GM21825 (cell line): ENCODE measurements around the gene PRR33.

ENCODE experiments used
- ATAC-seq: cut with Tn5 transposase; IDR thresholded peaks from one replicate; pipeline ENCODE4 v1.9.1; 2021; ENCODE audit warnings: mild to moderate bottlenecking, moderate library complexity; ENCODE audit not compliant: unreplicated experiment

PRR33 gene

DNA sequence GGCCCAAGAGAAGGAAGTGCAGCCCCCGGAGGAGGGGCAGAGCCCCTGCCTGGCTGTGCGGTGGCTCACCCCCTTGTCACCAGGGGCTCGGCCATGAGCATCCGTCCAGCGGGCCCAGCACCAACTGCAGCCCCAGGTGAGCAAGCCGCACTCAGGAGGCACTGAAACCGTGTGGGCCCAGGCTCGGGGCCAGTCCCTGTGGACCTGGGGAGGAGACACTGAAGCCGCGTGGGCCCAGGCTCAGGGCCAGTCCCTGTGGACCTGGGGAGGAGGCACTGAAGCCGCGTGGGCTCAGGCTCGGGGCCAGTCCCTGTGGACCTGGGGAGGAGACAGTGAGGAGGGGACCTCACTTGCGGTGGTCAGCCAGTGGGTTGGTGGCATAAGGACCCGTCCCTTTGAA lies 24.9 kb downstream of the PRR33 start:
- ATAC-seq: no peak

DNA sequence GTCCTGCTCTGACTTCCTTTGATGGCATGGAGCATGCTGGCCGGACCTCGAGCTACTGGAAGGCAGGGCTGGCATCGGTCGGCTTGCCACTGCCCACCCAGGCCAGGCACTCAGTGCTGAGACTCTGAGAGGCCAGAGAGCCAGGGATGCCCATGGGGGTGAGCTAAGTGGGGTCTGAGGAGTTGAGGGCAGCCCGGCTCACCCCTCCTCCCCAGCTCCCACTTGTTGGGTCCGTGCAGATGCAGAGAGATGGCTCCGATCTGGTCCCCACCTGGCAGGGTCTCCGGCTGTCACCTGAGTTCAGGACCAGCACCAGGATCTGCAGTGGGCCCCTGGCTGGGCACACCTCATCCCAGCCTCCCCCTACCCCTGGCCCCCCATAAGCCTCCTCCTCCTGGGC lies 25.5 kb downstream of the PRR33 start:
- no peak for ATAC-seq

DNA sequence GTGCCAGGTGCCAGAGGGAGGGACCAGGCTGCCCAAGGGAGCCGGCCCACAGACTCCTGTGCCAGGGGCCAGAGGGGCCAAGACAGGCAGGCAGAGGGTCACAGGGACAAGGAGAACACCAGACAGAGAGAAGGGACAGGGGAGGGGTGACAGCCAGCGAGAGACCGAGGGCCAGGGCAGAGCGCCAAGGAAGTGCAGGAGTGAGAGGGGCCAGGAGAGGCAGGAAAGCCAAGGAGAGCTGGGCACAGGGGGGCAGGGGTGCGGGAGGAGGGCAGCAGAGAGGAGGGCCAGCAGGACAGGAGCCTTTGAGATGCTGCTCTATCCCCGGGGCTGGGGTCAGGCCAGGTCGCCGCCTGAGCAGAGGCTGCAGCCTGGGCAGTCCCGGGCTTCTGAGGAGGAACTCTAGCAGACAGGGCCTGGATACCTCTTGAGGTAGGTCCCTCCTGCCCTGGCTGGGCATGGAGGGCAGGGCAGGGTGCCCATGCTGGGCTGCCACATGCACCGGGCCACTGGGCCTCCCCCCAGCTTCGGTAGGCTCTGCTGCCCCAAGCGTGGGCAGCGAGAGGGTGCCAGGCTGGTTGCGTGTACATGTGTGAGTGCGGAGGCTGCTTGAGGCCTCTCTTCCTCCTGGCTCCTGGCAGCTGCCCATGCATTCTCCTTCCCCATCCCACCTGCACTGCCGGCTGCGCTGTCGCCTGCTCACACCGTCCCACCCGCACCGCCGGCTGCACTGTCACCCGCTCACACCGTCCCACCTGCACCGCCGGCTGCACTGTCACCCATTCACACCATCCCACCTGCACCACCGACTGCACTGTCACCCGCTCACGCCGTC lies 26.6 kb downstream of the PRR33 start:
- ATAC-seq: no peak

GRCh38 chr11:1864231-1864630 lies 27.5 kb downstream of the PRR33 start:
- no peak for ATAC-seq

DNA sequence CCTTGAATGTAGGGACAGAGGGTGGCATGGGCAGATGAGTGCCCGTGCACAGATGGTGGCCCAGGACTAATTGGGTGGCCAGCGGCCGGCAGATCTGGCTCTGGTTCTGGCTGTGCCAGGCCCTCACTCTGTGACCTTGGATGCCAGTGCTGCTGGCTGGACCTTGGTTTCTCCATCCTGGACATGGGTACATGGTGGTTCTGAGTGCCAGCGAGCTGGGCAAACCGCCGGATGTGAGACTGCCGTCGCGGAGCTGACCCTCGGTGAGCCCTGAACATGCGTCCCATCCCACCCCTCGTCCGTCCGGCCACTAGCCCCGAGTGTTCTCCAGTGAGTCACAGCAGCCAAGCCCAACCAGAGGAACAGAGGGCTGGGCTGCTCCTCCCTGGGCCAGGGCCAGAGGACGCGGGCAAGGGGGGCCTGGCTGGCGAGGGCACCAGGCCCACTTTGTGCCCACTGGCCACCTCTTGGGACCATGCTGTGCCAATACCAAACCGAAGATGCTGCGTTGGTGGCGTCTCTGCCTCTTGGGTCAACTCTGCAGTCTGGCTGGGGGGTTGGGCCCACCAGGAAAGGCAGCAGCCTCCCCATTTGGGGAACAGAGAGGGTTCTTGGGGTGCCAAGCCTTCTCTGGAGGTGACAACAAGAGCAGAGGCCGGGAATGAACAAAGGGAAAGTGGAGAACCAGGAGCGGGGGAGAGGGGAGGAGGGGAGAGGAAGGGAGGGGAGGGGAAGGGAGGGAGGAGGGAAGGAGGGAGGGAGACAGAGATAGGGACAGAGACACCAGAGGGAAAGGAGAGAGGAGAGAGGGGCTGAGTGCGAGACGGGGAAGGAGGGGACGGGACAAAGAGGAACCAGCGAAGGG lies 28.1 kb downstream of the PRR33 start:
- ATAC-seq: no peak

- no peak for ATAC-seq
These were observed 28.9 kb downstream of the PRR33 start for GRCh38 chr11:1862588-1863351.

DNA sequence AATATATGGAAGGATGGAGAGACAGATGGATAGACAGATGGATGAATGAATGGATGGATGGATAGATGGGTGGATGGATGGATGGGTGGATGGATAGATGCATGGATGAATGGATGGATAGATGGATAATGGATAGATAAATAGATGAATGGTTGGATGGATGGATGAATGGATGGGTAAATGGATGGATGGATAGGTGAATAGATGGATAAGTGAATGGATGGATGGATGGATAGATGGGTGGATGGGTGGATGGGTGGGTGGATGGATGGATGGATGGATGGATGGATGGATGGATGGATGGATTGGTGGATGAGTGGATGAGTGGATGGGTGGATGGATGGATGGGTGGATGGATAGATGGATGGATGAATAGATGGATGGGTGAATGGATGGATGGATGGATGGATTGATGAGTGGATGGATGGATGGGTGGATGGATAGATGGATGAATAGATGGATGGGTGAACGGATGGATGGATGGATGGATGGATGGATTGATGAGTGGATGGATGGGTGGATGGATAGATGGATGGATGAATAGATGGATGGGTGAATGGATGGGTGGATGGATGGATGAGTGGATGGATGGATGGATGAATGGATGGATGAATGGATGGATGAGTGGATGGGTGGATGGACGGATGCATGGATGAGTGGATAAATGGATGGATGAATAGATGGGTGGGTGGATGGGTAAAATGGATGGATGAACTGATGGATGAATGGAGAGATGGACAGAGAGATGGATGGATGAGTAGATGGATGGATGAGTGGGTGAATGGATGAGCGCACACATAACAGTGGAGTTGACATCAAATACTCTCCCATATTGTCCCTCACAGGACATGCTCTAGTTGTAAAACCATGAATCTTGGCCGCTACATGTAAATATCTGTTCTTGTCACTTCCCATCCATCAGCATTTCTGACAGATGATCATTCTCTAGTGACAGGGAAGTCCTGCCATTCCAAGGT lies 30.0 kb downstream of the PRR33 start:
- ATAC-seq: no peak

DNA sequence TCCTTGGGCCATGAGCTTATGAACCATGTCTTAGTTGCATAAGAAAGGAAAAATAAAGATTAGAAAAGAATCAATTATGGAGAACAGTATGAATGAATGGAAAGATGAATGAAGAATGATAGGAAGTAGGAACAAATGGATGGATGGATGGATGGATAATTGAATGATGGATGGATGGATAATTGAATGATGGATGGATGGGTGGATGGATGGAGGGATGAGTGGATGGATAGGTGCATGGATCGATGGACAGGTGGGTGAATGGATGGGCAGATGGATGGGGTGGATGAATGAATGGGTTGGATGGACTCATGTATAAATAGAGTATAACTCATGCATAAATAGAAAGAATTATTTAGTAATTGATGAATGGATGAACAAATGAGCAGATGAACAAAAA lies 31.6 kb downstream of the PRR33 start:
- no peak for ATAC-seq

- ATAC-seq: no peak
These were observed 32.7 kb downstream of the PRR33 start for GRCh38 chr11:1859004-1859403.

DNA sequence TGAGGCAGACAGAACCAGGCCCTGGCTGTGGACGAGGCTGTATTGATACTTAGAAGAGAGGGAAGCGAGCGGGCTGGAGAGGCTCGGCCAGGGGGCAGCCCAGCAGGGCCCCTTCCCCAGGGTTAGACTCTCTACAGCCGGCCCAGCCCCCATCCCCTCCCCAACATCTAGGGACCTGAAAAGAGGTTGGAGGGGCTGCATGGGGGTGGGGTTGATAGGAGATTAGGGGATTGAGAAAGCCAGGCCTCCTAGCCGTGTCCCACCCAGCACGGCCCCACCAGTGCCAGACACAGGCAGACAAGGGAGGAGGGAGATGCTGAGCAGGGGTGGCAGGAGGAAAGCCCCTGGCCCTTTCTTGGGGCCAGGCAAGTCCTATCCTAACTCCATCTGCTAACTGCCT lies 33.1 kb downstream of the PRR33 start:
- ATAC-seq: no peak

DNA sequence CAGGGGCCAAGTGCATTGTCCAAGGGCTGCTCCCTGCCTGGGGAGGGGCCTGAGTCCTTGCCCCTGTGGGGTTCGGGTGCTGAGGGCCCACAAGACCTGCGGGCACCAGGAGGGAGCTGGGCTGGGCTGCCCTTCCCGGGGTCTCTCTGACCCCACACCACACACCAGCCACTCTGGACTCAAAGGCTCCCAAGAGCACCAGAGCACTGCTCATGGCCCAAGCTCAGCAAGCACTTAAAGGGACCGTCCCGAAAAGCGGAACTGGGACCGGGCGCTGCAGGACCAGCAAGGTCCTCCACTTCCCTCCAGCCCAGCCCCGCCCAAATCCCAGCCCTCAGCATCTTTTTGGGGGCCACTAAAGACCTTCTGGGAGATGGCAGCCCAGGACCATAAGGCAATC lies 33.5 kb downstream of the PRR33 start:
- no peak for ATAC-seq

DNA sequence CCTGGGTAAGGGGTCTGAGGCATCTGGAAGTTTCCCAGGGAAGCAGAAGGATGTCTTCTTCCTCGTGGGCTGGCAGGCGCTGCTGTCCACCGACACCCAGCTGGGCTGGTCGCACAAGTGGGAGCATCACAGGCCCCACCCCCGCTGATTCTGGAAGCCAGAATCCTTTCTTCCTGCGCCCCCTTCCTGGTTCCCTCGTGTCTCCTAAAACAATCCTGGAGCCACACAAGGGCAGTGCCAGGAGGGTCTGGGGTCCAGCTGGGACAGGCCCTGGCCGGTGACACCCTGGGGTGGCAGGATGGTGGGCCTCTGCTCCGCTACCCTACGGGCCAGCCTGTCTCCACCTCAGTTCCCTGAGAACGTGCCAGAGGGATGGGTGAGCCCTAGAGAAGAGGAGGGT lies 34.6 kb downstream of the PRR33 start:
- ATAC-seq: no peak

GRCh38 chr11:1856306-1857005 lies 35.2 kb downstream of the PRR33 start:
- ATAC-seq: no peak

GRCh38 chr11:1855886-1856265 lies 35.8 kb downstream of the PRR33 start:
- no peak for ATAC-seq

DNA sequence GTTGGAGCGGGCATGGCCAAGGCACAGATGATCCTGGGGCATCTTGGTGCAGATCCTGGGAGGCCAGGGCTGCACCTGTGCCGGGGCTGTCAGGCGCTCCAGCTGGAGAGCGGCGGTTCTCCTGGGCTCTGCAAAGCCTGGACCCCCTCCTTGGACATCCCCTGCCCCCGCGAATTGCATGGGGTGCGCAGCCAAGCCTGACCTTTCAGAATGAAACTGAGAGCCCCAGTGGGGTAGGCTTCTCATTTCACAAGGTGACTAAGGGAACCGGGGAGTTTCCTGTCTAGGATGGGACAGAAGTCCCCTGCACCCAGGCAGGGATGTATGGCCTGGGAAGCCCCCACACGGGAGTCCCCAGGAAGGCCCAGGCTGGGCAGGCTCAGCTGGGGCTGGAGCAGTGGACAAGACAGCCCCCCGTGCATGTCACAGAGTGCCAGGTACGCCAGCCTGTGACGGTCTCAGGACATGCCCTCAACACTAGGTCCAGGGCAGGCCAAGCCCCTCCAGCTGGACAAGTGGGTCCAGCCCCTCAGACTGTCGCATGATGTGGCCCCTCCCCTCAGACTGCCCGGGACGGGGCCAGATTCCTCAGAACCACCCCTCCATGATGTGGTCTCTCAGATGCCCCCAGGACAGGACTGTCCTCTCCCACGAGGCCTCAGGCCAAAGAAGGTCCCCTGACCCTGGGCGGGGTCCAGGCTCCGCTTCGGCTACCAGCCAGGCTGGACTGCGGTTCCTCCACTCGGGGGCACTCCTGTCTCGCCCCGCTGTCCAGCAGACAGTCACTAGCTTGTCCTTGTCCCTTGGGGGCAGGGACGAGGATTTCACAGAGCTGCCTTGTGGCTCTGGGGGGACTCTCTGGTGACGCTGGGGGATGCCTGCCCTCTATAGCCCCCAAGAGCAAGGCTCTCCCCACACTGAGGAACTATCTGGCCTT lies 36.5 kb downstream of the PRR33 start:
- ATAC-seq: peak; percentile 35

GRCh38 chr11:1854132-1854948 lies 37.4 kb downstream of the PRR33 start:
- ATAC-seq: peak; percentile 26

GRCh38 chr11:1853376-1854131 lies 38.1 kb downstream of the PRR33 start:
- ATAC-seq: no peak
